OCI-LY1 (cell line): Measurements from ENCODE around the gene UTP25.

ENCODE experiments used
- EZH2 ChIP-seq: fragments of 200-600 bp; sonication (generic), shearing (Covaris generic); IDR thresholded peaks from 2 replicates; pipeline ENCODE4 v1.8.0; 2017; ENCODE audit warnings: borderline replicate concordance, mixed run types, mild to moderate bottlenecking, antibody characterized with exemption, low read length, moderate library complexity, mixed read lengths
- TF ChIP-seq, protein P1 (sequence below): fragments of 200-600 bp; sonication (generic), shearing (Covaris generic); IDR thresholded peaks from 2 replicates; pipeline ENCODE4 v1.5.1; 2017; ENCODE audit warnings: mild to moderate bottlenecking, antibody characterized with exemption, low read length, moderate library complexity, mixed read lengths

DNA sequence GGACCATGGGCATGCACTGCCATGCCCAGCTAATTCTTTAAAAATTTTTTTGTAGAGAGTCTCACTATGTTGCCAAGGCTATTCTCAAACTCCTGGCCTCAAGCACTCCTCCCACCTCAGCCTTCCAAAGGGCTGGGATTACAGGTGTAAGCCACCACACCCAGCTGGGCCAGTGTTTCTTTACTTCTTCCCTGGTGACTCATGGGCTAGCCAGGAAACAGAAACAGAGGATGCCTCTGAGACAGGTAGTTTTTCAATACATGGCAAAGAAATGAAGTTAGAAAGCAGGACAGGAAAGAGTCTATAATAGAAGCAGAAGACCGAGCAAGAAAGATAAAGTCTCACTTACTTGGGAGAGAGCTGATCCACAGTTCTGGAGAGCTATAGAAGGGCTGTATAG lies 35.9 kb upstream of the UTP25 start:
- TF ChIP-seq, protein P1, sequence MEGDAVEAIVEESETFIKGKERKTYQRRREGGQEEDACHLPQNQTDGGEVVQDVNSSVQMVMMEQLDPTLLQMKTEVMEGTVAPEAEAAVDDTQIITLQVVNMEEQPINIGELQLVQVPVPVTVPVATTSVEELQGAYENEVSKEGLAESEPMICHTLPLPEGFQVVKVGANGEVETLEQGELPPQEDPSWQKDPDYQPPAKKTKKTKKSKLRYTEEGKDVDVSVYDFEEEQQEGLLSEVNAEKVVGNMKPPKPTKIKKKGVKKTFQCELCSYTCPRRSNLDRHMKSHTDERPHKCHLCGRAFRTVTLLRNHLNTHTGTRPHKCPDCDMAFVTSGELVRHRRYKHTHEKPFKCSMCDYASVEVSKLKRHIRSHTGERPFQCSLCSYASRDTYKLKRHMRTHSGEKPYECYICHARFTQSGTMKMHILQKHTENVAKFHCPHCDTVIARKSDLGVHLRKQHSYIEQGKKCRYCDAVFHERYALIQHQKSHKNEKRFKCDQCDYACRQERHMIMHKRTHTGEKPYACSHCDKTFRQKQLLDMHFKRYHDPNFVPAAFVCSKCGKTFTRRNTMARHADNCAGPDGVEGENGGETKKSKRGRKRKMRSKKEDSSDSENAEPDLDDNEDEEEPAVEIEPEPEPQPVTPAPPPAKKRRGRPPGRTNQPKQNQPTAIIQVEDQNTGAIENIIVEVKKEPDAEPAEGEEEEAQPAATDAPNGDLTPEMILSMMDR = no peak
- no peak for TF ChIP-seq EZH2
